Measurements from ENCODE around the gene PDZD4. TPM values are rescaled to one million over a fixed set of nuclear protein-coding genes. Genes with fewer than 3 reads are reported as not detected.
A peak's percentile ranks its signal among the peaks of the same experiment; 100 is the strongest.

PDZD4 gene
- total and polyA plus RNA-seq, 2 donors from 2014 or later: 4.7 to 7.0 TPM

GRCh38 chrX:153874085-153874365, 43.7 kb upstream of the PDZD4 start:
- no peak for TF ChIP-seq CTCF (IDR thresholded peaks at IDR 0.05; ENCODE audit: borderline replicate concordance, extremely low read depth, insufficient read depth)
- no peak for FAIRE-seq
- Histone ChIP-seq H3K4me3 (ENCODE audit: low read length in 3 of 3) (no peak overlapping the region), H3K4me1 (ENCODE audit: control insufficient read depth in 2 of 3, insufficient read depth in 2 of 3, low read depth in 1 of 3, low read length in 3 of 3) (no peaks in the 10 kb centered on the region), H3K9ac (ENCODE audit: low read length in 3 of 3) (no peak overlapping the region), H3K36me3 (ENCODE audit: control insufficient read depth in 2 of 3, insufficient read depth in 3 of 3, low read length in 3 of 3) (no peaks in the 10 kb centered on the region), H3K27ac (ENCODE audit: low read depth in 2 of 2, low read length in 2 of 2) (no peak overlapping the region), H3K27me3 (ENCODE audit: control insufficient read depth, insufficient read depth, low read length) (no peaks in the 10 kb centered on the region), H3K9me3 (ENCODE audit: control insufficient read depth in 2 of 3, insufficient read depth in 1 of 3, low read length in 3 of 3) (no peaks in the 10 kb centered on the region)
- no peak for DNase-seq
- intact Hi-C loops (cut with DNase I): no loop called here

DNA sequence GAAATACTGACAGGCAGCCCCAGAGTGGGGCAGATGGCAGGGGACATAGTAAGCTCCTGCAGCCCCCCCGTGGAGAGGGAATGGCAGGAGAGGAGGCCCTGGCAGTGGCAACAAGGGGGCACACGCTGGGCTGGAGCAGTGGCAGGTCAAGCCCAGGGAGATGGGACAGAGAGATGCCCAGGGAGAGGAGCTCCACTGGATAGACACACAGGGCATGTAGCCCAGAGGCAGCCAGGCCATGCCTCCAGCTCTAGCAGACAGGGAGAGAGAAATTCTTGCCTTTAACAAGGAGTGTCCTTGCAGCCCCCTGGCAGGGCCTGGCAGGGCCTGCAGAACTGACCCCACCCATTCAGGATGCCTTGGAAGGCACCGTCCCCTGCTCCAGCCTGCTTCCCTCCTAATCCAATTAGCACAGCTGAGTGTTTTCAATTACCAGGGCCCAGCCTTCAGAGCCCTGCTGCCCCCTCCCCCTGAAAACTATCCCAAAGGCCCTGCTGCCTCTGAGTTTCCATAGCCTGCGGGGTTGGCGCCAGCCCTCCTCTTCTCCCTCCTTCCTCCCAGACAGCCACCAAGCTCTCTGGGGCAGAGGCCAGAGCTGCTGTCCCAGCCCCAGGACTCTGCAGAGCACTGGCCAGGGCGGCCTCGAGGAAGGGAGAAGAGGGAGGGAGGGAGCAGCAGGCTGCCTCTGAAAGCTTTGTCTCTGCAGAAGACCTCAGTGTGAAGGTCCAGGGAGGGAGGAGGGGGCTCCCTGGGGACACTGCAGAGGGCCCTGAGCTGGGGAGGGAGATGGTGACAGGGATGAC, 43.1 kb upstream of the PDZD4 start:
- H3K27me3 ChIP-seq (ENCODE audit: control insufficient read depth, insufficient read depth, low read length): no peaks in the 10 kb centered on the region
- FAIRE-seq: no peak

DNA sequence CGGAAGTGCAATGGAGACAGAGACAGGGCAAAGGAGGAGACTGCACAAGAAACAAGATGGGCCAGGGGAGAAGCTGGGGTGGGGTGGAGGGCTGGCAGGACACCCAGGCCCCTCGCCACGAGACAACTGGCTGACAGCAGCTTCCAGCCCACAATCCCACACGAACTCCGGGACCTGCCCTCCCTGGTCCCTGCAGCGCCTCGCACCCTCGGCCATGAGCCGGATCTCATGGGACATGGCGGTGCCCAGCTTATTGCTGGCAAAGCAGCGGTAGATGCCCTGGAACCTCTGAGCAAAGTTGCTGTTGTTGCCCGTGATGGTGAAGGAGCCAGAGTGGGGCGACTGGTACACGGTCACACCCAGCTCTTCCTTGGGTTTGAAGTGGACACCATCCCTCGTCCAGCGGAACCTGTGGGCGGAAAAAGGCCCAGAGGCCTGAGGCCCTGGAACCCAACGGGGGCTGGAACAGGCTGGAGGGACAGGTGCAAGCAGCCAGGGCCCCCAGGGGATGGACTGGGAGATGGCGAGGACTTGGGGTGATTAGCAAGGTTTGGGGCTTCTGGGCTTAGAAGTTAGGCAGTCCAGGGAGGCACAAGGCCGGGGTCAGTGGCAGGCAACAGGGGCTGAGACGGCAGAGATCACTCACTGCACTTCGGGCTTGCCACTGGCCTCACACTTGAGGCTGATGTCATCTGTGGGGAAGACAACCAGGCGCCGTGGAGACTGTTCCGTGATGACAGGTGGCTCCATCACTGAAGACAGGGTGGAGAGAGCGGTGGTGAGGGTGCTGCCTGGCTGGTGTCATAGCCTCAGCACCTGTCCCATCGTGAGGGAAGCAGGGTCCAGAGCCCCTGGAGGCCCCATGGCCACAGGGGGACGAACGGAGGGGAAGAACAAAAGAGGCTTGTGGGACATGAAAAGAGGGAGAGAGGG, 41.9 kb upstream of the PDZD4 start:
- DNase-seq (peak in 1 of 5 donors; percentile 31), FAIRE-seq (no peak)
- intact Hi-C loops (cut with DNase I): no loop called here

More for the DNA sequence above, 43.1 kb upstream of the PDZD4 start:
- no peaks in the 10 kb centered on the region for H3K36me3 ChIP-seq (ENCODE audit: control insufficient read depth in 2 of 3, insufficient read depth in 3 of 3, low read length in 3 of 3)
- no peak overlapping the region for H3K27ac ChIP-seq (ENCODE audit: low read depth in 2 of 2, low read length in 2 of 2)
- no peaks in the 10 kb centered on the region for H3K9me3 ChIP-seq (ENCODE audit: control insufficient read depth in 2 of 3, insufficient read depth in 1 of 3, low read length in 3 of 3)
- H3K4me3 ChIP-seq (ENCODE audit: low read length in 3 of 3): no peak overlapping the region
- no peak overlapping the region for H3K9ac ChIP-seq (ENCODE audit: low read length in 3 of 3)
- DNase-seq: peak in 1 of 5 donors; percentile 39
- H3K4me1 ChIP-seq (ENCODE audit: control insufficient read depth in 2 of 3, insufficient read depth in 2 of 3, low read depth in 1 of 3, low read length in 3 of 3): no peaks in the 10 kb centered on the region
- intact Hi-C loops (cut with DNase I): no loop called here
- TF ChIP-seq CTCF (IDR thresholded peaks at IDR 0.05; ENCODE audit: borderline replicate concordance, extremely low read depth, insufficient read depth): no peak

More for the DNA sequence above, 41.9 kb upstream of the PDZD4 start:
- H3K4me3 ChIP-seq (ENCODE audit: low read length in 3 of 3): no peak overlapping the region
- no peaks in the 10 kb centered on the region for H3K27me3 ChIP-seq (ENCODE audit: control insufficient read depth, insufficient read depth, low read length)
- H3K9ac ChIP-seq (ENCODE audit: low read length in 3 of 3): no peak overlapping the region
- H3K36me3 ChIP-seq (ENCODE audit: control insufficient read depth in 2 of 3, insufficient read depth in 3 of 3, low read length in 3 of 3): no peaks in the 10 kb centered on the region
- no peaks in the 10 kb centered on the region for H3K4me1 ChIP-seq (ENCODE audit: control insufficient read depth in 2 of 3, insufficient read depth in 2 of 3, low read depth in 1 of 3, low read length in 3 of 3)
- H3K9me3 ChIP-seq (ENCODE audit: control insufficient read depth in 2 of 3, insufficient read depth in 1 of 3, low read length in 3 of 3): no peaks in the 10 kb centered on the region
- no peak for TF ChIP-seq CTCF (IDR thresholded peaks at IDR 0.05; ENCODE audit: borderline replicate concordance, extremely low read depth, insufficient read depth)
- H3K27ac ChIP-seq (ENCODE audit: low read depth in 2 of 2, low read length in 2 of 2): no peak overlapping the region
